Kidney epithelial cell (primary cell): ENCODE data around the gene NFAT5. TPM values are rescaled to one million over a fixed set of nuclear protein-coding genes. Genes with fewer than 3 reads are reported as not detected.

ENCODE experiments used
- DNase-seq: peaks from one replicate; pipeline ENCODE4 v3.0.0-alpha.2; 2010; ENCODE audit warnings: low read depth
- H3K27me3 ChIP-seq: 2 replicates; pipeline ENCODE4 v1.6.0; 2011; ENCODE audit warnings: low read length; ENCODE audit not compliant: control insufficient read depth, insufficient read depth
- H3K36me3 ChIP-seq: 2 replicates; pipeline ENCODE4 v1.5.1; 2011; ENCODE audit warnings: low read length; ENCODE audit not compliant: control insufficient read depth, insufficient read depth
- H3K4me3 ChIP-seq: 2 replicates; pipeline ENCODE4 v1.5.1; 2011; ENCODE audit warnings: low read depth, mild to moderate bottlenecking, control low read depth, low read length
- total RNA-seq: library from RNA; depleted of rRNA; stranded (reverse); fragments of >200 nt; gene quantifications from 2 replicates; pipeline ENCODE4 v1.2.3, GENCODE V29; 2015
- TF ChIP-seq, protein P1 (sequence below): IDR thresholded peaks from 2 replicates; pipeline ENCODE4 v1.5.1; 2011; ENCODE audit warnings: mild to moderate bottlenecking, moderate library complexity, low read length, control low read depth, inconsistent platforms; ENCODE audit not compliant: insufficient read depth, poor library complexity, severe bottlenecking

Gene NFAT5
- total RNA-seq, 1 donor from 2014 or later = 29.1 TPM

- no peak overlapping the region for H3K4me3 ChIP-seq
- H3K36me3 ChIP-seq = no peaks in the 10 kb centered on the region
- H3K27me3 ChIP-seq = no peaks in the 10 kb centered on the region
- TF ChIP-seq, protein P1, sequence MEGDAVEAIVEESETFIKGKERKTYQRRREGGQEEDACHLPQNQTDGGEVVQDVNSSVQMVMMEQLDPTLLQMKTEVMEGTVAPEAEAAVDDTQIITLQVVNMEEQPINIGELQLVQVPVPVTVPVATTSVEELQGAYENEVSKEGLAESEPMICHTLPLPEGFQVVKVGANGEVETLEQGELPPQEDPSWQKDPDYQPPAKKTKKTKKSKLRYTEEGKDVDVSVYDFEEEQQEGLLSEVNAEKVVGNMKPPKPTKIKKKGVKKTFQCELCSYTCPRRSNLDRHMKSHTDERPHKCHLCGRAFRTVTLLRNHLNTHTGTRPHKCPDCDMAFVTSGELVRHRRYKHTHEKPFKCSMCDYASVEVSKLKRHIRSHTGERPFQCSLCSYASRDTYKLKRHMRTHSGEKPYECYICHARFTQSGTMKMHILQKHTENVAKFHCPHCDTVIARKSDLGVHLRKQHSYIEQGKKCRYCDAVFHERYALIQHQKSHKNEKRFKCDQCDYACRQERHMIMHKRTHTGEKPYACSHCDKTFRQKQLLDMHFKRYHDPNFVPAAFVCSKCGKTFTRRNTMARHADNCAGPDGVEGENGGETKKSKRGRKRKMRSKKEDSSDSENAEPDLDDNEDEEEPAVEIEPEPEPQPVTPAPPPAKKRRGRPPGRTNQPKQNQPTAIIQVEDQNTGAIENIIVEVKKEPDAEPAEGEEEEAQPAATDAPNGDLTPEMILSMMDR = no peak
- no peak for DNase-seq
Measured at GRCh38 chr16:69562813-69563212, 3.0 kb upstream of the NFAT5 start.

- TF ChIP-seq, protein P1 = no peak
- H3K36me3 ChIP-seq = no peaks in the 10 kb centered on the region
- no peaks in the 10 kb centered on the region for H3K27me3 ChIP-seq
- no peak for DNase-seq
- no peak overlapping the region for H3K4me3 ChIP-seq
Measured at GRCh38 chr16:69563605-69564580, 1.9 kb upstream of the NFAT5 start.

DNA sequence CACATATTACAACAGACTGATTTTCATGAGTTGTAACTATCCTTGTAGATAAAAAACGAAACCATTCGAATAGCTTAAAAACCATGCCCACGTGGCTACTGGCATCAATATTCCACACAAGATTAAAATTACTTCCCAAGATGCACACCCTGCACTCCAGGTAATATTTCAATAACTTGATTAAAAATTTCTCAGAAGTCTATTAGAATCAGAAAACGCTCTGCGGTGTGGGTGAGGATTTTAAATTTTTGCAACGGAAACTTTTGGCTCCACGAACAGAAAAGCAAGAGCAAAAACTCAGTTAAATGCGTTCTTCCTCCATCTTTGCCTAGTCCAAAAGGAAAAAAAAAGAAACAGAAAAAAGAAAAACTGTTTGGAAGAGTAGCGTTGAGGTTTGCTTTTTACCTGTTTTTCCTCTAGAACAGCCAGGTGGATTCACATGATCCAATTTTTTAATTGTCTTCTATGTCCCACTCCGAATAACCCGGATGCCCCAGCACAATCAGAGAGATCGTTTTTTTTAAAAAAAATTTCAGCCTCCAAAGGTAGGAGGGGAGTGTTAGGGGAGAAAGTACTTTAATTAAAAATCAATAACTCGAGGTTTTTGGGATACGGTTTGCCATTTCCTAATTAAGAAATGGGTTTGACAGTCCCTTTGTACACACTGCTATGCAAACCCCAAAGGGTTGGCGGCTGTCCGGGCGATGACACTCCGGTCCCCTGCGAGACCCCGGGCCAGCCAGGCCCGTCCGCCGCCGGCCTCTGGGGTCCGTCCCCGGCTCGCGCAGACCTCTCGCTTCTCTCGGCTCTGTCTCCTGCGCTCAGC is 708 bp upstream of the NFAT5 start:
- peak overlapping the region; percentile 66 for H3K4me3 ChIP-seq
- H3K36me3 ChIP-seq = no peaks in the 10 kb centered on the region
- DNase-seq = no peak
- TF ChIP-seq, protein P1 = no peak
- H3K27me3 ChIP-seq = no peaks in the 10 kb centered on the region

DNA sequence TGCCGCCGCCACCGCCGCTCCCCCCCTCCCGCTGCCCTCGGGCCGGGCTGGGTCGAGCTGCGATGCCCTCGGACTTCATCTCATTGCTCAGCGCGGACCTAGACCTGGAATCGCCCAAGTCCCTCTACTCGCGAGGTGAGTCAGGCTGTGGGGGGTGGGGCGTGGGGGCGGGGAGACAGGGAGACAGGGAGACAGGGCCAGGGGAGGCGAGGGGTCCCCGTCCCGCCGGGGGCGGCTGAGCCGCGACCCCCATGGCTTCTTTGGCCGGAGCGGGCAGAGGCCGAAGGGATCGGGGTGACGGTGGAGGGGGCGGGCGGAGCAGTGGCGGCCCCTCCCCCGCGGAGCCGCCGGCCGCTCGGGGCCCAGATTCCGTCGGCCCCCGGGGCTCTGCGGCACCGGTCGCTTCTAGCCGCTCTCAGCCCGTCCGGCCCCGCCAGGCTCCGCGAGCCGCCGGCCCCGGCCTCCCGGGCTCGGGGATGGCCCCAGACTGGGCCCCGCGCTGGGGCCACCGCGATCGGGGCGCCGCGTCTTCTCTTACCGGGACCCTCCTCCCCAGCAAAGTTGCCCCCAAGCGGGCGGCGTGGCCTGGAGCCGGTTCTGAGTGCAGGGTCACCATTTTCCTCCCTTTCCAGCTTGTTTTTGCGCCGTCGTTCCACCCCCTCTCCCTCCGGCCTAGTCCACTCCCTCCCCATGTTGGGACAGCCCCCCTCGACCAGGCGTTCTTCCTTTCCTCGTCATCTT is 644 bp downstream of the NFAT5 start:
- no peaks in the 10 kb centered on the region for H3K27me3 ChIP-seq
- no peaks in the 10 kb centered on the region for H3K36me3 ChIP-seq
- TF ChIP-seq, protein P1 = no peak
- H3K4me3 ChIP-seq = peak overlapping the region; percentile 66
- no peak for DNase-seq

GRCh38 chr16:69566981-69567680 is 1.4 kb downstream of the NFAT5 start:
- peak overlapping the region; percentile 66 for H3K4me3 ChIP-seq
- TF ChIP-seq, protein P1 = peak; percentile 16
- H3K27me3 ChIP-seq = no peaks in the 10 kb centered on the region
- no peak for DNase-seq
- H3K36me3 ChIP-seq = no peaks in the 10 kb centered on the region
